CD8-positive, alpha-beta memory T cell (primary cell): ENCODE measurements around the gene UHMK1. TPM values are rescaled to one million over a fixed set of nuclear protein-coding genes. Genes with fewer than 3 reads are reported as not detected.
A peak's percentile ranks its signal among the peaks of the same experiment; 100 is the strongest.
"Not testable (repeated sequence)": the region's sequence is repeated elsewhere in the genome, so short reads cannot be mapped to it uniquely, and the experiment has no call there.

Source experiments
- CTCF ChIA-PET: fragments of 350-600 bp; sonication (Branson Sonifier 250); formaldehyde crosslinking; loops from one replicate; lab custom pipeline; 2021; ENCODE audit warnings: antibody characterized with exemption; lab: Charles Lee
- POLR2A ChIA-PET: fragments of 350-600 bp; sonication (Branson Sonifier 250); formaldehyde crosslinking; loops from one replicate; lab custom pipeline; 2021; ENCODE audit warnings: antibody characterized with exemption; lab: Charles Lee
- DNase-seq, 5 donors: peaks; one replicate each; pipeline versions ENCODE4 v3.0.0 to v3.0.0-alpha.2; 2020 to 2022; ENCODE audit warnings: mixed read lengths in 1 of 5
- H3K27ac ChIP-seq: one replicate; pipeline ENCODE4 v1.7.0; 2013; ENCODE audit warnings: low read depth, mild to moderate bottlenecking, low read length, moderate library complexity
- H3K27me3 ChIP-seq: 2 replicates; pipeline ENCODE4 v1.7.0; 2013; ENCODE audit warnings: low read length, mild to moderate bottlenecking; ENCODE audit not compliant: insufficient read depth, poor library complexity, severe bottlenecking
- H3K36me3 ChIP-seq: 2 replicates; pipeline ENCODE4 v1.7.0; 2013; ENCODE audit warnings: mild to moderate bottlenecking, low read length, moderate library complexity; ENCODE audit not compliant: insufficient read depth
- H3K4me1 ChIP-seq: 2 replicates; pipeline ENCODE4 v1.7.0; 2013; ENCODE audit warnings: mild to moderate bottlenecking, low read length, moderate library complexity; ENCODE audit not compliant: insufficient read depth
- H3K4me3 ChIP-seq: 2 replicates; pipeline ENCODE4 v1.7.0; 2013; ENCODE audit warnings: mild to moderate bottlenecking, low read length
- H3K9me3 ChIP-seq: 2 replicates; pipeline ENCODE4 v1.7.0; 2013; ENCODE audit warnings: mild to moderate bottlenecking, low read length
- H3K27ac Mint-ChIP-seq, 8 donors: one replicate each; pipeline ENCODE4 v1.8.0; 2020 to 2021; ENCODE audit warnings: mixed read lengths in 8 of 8, mild to moderate bottlenecking in 6 of 8, inconsistent platforms in 3 of 8, moderate library complexity in 3 of 8
- H3K27me3 Mint-ChIP-seq, 2 donors: one replicate each; pipeline ENCODE4 v1.8.0; 2020 to 2021; ENCODE audit warnings: mixed read lengths in 2 of 2, mild to moderate bottlenecking in 1 of 2, moderate library complexity in 1 of 2
- H3K36me3 Mint-ChIP-seq, 3 donors: one replicate each; pipeline ENCODE4 v1.8.0; 2020 to 2021; ENCODE audit warnings: mixed read lengths in 3 of 3, inconsistent platforms in 1 of 3, mild to moderate bottlenecking in 1 of 3
- H3K4me1 Mint-ChIP-seq, 3 donors: one replicate each; pipeline ENCODE4 v1.8.0; 2020 to 2021; ENCODE audit warnings: mixed read lengths in 3 of 3, inconsistent platforms in 1 of 3, mild to moderate bottlenecking in 1 of 3
- H3K4me3 Mint-ChIP-seq, 7 donors: one replicate each; pipeline ENCODE4 v1.8.0; 2020 to 2021; ENCODE audit warnings: mixed read lengths in 7 of 7, mild to moderate bottlenecking in 6 of 7, moderate library complexity in 4 of 7, inconsistent platforms in 2 of 7
- H3K9me3 Mint-ChIP-seq, 5 donors: one replicate each; pipeline ENCODE4 v1.8.0; 2020 to 2022; ENCODE audit warnings: mixed read lengths in 5 of 5, mild to moderate bottlenecking in 3 of 5, moderate library complexity in 2 of 5, inconsistent platforms in 1 of 5
- polyA plus RNA-seq: library from polyadenylated mRNA; unstranded; fragments of 300-500 nt; fragmentation: Illumina TruSeq; gene quantifications from one replicate; pipeline ENCODE4 v1.2.3, GENCODE V29; 2021
- total RNA-seq, 2 experiments: library from RNA; stranded (reverse); gene quantifications; one replicate each; pipeline ENCODE4 v1.2.3, GENCODE V29; 2021

The UHMK1 gene
- total and polyA plus RNA-seq, 3 experiments from 2014 or later = 54.3 to 67.9 (median 67.7) TPM

DNA sequence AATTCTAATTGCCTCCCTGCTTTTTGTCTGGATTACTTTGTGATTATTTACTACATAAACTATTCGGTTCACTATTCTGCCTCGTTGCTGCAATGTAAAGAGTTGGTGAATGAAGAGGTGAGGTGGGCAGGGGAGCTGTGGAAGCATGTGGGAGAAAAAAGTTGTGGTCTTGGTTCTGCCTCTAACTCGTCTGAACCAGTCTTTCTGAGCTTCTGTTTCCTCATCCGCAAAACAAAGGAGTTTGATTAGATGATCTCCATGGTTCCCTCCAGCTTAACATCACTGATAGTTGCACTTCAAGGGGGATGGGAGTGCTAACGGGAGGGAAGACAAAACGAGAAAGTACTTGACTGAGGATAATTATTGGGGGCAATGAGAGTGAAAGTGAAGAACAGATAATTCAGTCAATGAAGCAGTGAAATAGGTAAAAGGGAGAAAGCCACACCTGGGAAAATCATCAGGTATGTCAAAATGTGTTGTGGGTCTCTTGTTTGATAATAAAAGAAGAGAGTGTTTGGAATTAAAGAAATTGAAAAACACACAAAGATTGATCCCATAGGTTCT is 26.2 kb upstream of the UHMK1 start:
- Mint-ChIP-seq H3K4me3 (no peak overlapping the region), H3K36me3 (peaks cover 0 to 12% (median 2%) of the 10 kb centered on the region in 3 donors), H3K27ac (no peak overlapping the region), H3K27me3 (peaks cover 18 to 37% of the 10 kb centered on the region in 2 donors), H3K4me1 (no peaks in the 10 kb centered on the region), H3K9me3 (peaks cover 4 to 9% (median 9%) of the 10 kb centered on the region in 5 donors)
- POLR2A ChIA-PET = no interaction called here
- no peaks in the 10 kb centered on the region for H3K9me3 ChIP-seq
- no peaks in the 10 kb centered on the region for H3K4me1 ChIP-seq
- CTCF ChIA-PET = no interaction called here
- no peaks in the 10 kb centered on the region for H3K27me3 ChIP-seq
- no peaks in the 10 kb centered on the region for H3K36me3 ChIP-seq
- H3K27ac ChIP-seq = no peak overlapping the region
- DNase-seq = no peak
- H3K4me3 ChIP-seq = no peak overlapping the region

DNA sequence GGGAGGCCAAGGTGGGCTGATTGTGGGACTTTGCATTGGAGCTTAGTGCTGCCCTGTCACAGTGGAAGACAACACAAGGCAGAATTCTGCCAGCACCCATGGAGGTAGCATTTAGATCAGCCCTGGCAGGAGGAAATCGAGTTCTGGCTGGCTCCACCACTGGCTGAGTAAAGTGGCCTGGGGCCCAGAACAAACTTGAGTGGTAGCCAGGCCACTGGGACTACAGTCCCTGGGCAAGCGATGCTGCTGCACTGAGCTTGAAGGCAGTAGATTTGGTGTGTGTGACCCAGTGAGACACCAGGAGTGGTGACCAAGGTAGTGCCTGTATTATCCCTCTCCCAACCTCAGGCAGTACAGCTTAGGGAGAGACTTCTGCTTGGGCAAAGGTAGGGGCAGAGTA is 22.5 kb upstream of the UHMK1 start:
- POLR2A ChIA-PET = no interaction called here
- Histone ChIP-seq H3K27ac (no peak overlapping the region), H3K27me3 (no peaks in the 10 kb centered on the region), H3K9me3 (no peaks in the 10 kb centered on the region), H3K36me3 (no peaks in the 10 kb centered on the region), H3K4me3 (no peak overlapping the region), H3K4me1 (no peaks in the 10 kb centered on the region)
- no peak overlapping the region for H3K27ac Mint-ChIP-seq
- H3K4me1 Mint-ChIP-seq = no peaks in the 10 kb centered on the region
- peaks cover 16 to 48% of the 10 kb centered on the region in 2 donors for H3K27me3 Mint-ChIP-seq
- H3K36me3 Mint-ChIP-seq = peaks cover 0 to 21% (median 2%) of the 10 kb centered on the region in 3 donors
- DNase-seq = no peak
- H3K9me3 Mint-ChIP-seq = peaks cover 4 to 16% (median 14%) of the 10 kb centered on the region in 5 donors
- CTCF ChIA-PET = no interaction called here
- H3K4me3 Mint-ChIP-seq = no peak overlapping the region

DNA sequence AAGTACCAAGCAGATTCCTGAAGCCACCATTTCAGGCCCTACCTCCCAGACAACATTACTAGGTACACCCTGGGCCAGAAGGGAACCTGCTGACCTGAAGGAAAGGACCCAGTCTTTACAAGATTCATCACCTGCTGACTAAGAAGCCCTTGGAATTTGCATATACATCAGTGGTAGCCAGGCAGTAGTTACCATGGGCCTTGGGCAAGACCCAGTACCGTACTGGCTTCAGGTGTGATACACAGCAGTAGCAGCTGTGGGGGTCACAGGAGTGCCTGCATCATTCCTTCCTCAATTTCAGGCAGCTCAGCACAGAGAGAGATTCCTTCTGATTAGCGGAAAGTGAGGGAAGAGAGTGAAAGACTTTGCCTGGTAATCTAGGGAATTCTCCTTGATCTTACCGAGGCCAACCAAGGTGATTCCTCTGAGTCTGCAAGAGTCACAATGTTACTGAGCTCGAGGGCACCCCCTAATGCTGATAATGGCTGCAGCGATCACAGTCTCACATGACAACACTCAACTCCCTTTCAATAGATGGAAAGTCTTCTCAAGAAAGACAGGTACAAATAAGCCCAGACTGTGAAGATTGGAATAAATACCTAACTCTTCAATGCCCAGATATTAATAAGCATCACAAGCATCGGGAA is 22.0 kb upstream of the UHMK1 start:
- no peaks in the 10 kb centered on the region for H3K36me3 ChIP-seq
- CTCF ChIA-PET = interaction anchor here (0.5 kb wide), 1 partner anchor 15 kb away, joined by 3 read pairs; no protein-coding TSS in a partner anchor
- H3K4me3 ChIP-seq = no peak overlapping the region
- H3K27me3 ChIP-seq = no peaks in the 10 kb centered on the region
- POLR2A ChIA-PET = no interaction called here
- H3K27ac ChIP-seq = no peak overlapping the region
- Mint-ChIP-seq H3K36me3 (peaks cover 0 to 21% (median 2%) of the 10 kb centered on the region in 3 donors), H3K27me3 (peaks cover 17 to 47% of the 10 kb centered on the region in 2 donors), H3K4me3 (no peak overlapping the region), H3K27ac (no peak overlapping the region), H3K4me1 (no peaks in the 10 kb centered on the region), H3K9me3 (peaks cover 4 to 16% (median 14%) of the 10 kb centered on the region in 5 donors)
- no peaks in the 10 kb centered on the region for H3K9me3 ChIP-seq
- no peaks in the 10 kb centered on the region for H3K4me1 ChIP-seq
- DNase-seq = no peak

DNA sequence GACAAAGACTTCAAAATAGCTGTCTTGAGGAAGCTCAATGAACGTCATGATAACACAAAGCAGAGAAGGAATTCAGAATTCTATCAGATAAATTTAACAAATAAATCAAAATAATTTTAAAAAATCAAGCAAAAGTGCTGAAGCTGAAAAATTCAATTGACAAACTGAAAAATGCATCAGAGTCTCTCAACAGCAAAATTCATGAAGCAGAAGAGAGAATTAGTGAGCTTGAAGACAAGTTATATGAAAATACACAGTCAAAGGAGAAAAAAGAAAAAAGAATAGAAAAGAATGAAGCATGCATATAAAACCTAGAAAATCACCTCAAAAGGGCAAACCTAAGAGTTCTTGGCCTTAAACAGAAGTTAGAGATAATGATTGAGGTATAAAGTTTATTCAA is 21.0 kb upstream of the UHMK1 start:
- CTCF ChIA-PET = no interaction called here
- H3K4me1 ChIP-seq = no peaks in the 10 kb centered on the region
- H3K27me3 ChIP-seq = no peaks in the 10 kb centered on the region
- H3K4me1 Mint-ChIP-seq = no peaks in the 10 kb centered on the region
- peaks cover 4 to 16% (median 14%) of the 10 kb centered on the region in 5 donors for H3K9me3 Mint-ChIP-seq
- H3K27ac Mint-ChIP-seq = no peak overlapping the region
- no peaks in the 10 kb centered on the region for H3K36me3 ChIP-seq
- peaks cover 17 to 41% of the 10 kb centered on the region in 2 donors for H3K27me3 Mint-ChIP-seq
- DNase-seq = no peak
- POLR2A ChIA-PET = no interaction called here
- H3K4me3 Mint-ChIP-seq = no peak overlapping the region
- H3K9me3 ChIP-seq = no peaks in the 10 kb centered on the region
- H3K27ac ChIP-seq = no peak overlapping the region
- no peak overlapping the region for H3K4me3 ChIP-seq
- H3K36me3 Mint-ChIP-seq = peaks cover 0 to 21% (median 2%) of the 10 kb centered on the region in 3 donors

DNA sequence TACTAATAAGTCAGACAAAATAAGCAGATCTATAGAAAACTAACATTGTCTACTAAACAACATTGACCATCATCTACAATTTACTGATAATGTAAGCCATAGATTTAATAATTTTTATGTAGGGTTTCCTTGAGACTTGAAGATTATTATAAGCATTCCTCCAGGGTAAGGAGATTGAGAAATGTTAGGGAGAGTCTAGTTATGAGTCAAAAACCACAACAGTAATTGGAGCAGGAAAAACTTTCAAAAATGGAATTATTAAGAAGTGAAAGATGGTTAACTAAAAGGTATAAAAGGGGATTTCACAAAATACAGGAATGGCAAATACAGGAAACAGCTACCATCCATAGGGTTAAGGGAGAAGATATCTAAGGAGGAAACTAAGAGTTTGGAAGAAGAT is 12.4 kb upstream of the UHMK1 start:
- no peak overlapping the region for H3K4me3 Mint-ChIP-seq
- POLR2A ChIA-PET = no interaction called here
- Histone ChIP-seq H3K4me1 (no peaks in the 10 kb centered on the region), H3K36me3 (no peaks in the 10 kb centered on the region), H3K9me3 (no peaks in the 10 kb centered on the region), H3K27me3 (no peaks in the 10 kb centered on the region), H3K4me3 (no peak overlapping the region), H3K27ac (no peak overlapping the region)
- no peak for DNase-seq
- H3K9me3 Mint-ChIP-seq = no peaks in the 10 kb centered on the region
- no peaks in the 10 kb centered on the region for H3K36me3 Mint-ChIP-seq
- H3K27ac Mint-ChIP-seq = no peak overlapping the region
- H3K4me1 Mint-ChIP-seq = no peaks in the 10 kb centered on the region
- CTCF ChIA-PET = no interaction called here
- H3K27me3 Mint-ChIP-seq = peaks cover 25 to 35% of the 10 kb centered on the region in 2 donors

DNA sequence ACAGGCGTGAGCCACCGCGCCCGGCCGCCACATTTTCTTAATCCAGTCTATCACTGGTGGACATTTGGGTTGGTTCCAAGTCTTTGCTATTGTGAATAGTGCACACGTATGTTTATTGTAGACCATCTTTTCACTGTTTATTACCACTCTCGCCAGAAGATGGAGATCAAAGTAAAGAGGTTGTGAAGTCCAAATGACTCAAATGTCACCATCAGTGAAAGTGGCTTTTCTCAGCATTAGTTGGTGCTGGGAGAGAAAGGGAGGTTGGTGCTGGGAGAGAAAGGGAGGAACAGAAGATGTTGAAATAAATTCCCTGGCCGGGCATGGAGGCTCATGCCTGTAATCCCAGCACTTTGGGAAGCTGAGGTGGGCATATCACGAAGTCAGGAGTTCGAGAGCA is 10.4 kb upstream of the UHMK1 start:
- no peak overlapping the region for H3K4me3 Mint-ChIP-seq
- ChIA-PET POLR2A (no interaction called here), CTCF (no interaction called here)
- Histone ChIP-seq H3K4me1 (no peaks in the 10 kb centered on the region), H3K36me3 (no peaks in the 10 kb centered on the region), H3K27ac (no peak overlapping the region), H3K4me3 (no peak overlapping the region), H3K27me3 (peaks cover 3% of the 10 kb centered on the region), H3K9me3 (no peaks in the 10 kb centered on the region)
- H3K36me3 Mint-ChIP-seq = peaks cover 0 to 4% (median under 1%) of the 10 kb centered on the region in 3 donors
- H3K27ac Mint-ChIP-seq = no peak overlapping the region
- no peaks in the 10 kb centered on the region for H3K4me1 Mint-ChIP-seq
- H3K9me3 Mint-ChIP-seq = peaks cover 0 to 3% (median 0%) of the 10 kb centered on the region in 5 donors
- DNase-seq = no peak
- H3K27me3 Mint-ChIP-seq = peaks cover 30 to 43% of the 10 kb centered on the region in 2 donors

DNA sequence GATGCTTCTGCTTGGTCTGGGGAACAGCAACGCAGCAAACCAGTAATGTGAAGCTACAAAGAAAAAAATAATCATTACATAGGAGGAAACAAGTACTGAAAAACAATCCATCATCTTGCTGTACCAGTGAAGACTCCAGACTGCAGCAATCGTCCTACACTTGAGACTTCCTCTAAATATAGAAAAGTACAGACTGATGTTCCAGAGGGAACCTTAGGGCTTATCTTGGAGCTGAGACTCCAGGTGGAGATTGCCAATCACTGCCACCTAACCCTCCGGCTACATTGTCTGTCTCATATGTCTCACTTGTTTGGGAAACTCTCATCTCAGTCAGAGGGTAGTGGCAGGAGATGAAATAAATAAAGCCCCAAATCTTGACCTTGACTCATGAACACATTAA is 9.4 kb upstream of the UHMK1 start:
- H3K27me3 ChIP-seq = peaks cover 3% of the 10 kb centered on the region
- Mint-ChIP-seq H3K27ac (no peak overlapping the region), H3K4me3 (no peak overlapping the region), H3K9me3 (peaks cover 0 to 3% (median 0%) of the 10 kb centered on the region in 5 donors), H3K4me1 (no peaks in the 10 kb centered on the region), H3K36me3 (peaks cover 0 to 4% (median 2%) of the 10 kb centered on the region in 3 donors), H3K27me3 (peaks cover 27 to 45% of the 10 kb centered on the region in 2 donors)
- CTCF ChIA-PET = no interaction called here
- H3K27ac ChIP-seq = no peak overlapping the region
- POLR2A ChIA-PET = no interaction called here
- DNase-seq = no peak
- no peaks in the 10 kb centered on the region for H3K9me3 ChIP-seq
- no peak overlapping the region for H3K4me3 ChIP-seq
- no peaks in the 10 kb centered on the region for H3K4me1 ChIP-seq
- H3K36me3 ChIP-seq = no peaks in the 10 kb centered on the region

DNA sequence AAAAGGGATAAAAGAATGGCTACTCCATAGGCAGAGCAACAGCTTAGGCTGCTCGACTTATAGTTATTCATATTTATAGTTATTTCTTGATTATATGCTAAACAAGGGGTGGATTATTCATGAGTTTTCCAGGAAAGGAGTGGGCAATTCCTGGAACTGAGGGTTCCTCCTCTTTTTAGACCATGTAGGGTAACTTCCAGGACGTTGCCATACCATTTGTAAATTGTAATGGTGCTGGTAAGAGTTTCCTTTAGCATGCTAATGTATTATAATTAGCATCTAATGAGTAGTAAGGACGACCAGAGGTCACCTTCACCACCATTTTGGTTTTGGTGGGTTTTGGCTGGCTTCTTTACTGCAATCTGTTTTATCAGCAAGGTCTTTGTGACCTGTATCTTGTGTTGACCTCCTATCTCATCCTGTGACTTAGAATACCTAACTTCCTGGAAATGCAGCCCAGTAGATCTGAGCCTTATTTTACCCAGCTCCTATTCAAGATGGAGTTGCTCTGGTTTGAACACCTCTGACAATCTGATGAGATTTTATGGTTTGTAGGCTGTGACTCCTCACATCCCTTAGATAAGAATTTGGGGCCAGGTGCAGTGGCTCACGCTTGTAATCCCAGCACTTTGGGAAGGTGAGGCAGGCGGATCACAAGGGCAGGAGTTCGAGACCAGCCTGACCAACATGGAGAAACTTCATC is 1.9 kb upstream of the UHMK1 start:
- peak overlapping the region in 3 of 7 donors; percentile 54 to 91 (median 71) for H3K4me3 Mint-ChIP-seq
- H3K4me1 ChIP-seq = peaks cover 24% of the 10 kb centered on the region
- POLR2A ChIA-PET, H3K4me3 ChIP-seq, H3K9me3 ChIP-seq, H3K27me3 Mint-ChIP-seq, H3K9me3 Mint-ChIP-seq, H3K36me3 ChIP-seq, H3K27ac ChIP-seq, DNase-seq, CTCF ChIA-PET, H3K27me3 ChIP-seq: not testable (repeated sequence)
- peaks cover 4 to 20% (median 6%) of the 10 kb centered on the region in 3 donors for H3K36me3 Mint-ChIP-seq
- H3K4me1 Mint-ChIP-seq = peaks cover 33 to 36% (median 33%) of the 10 kb centered on the region in 3 donors
- H3K27ac Mint-ChIP-seq = peak overlapping the region in 6 of 8 donors; percentile 1 to 88 (median 34)
